ENCODE results near the gene SLC25A1.

Gene SLC25A1

GRCh38 chr22:19175026-19175601 is 3.4 kb downstream of the SLC25A1 start:
- Histone ChIP-seq H3K4me1 (ENCODE audit: control insufficient read depth in 1 of 2, insufficient read depth in 2 of 2, low read length in 2 of 2) (peaks cover 47 to 74% of the 10 kb centered on the region in 2 donors), H3K27ac (ENCODE audit: low read depth, low read length) (no peak overlapping the region), H3K4me3 (ENCODE audit: low read depth in 1 of 2, low read length in 2 of 2) (no peak overlapping the region), H3K9ac (ENCODE audit: low read depth in 1 of 2, low read length in 2 of 2) (no peak overlapping the region), H3K9me3 (ENCODE audit: control insufficient read depth in 1 of 2, low read length in 2 of 2) (no peaks in the 10 kb centered on the region), H3K27me3 (ENCODE audit: control insufficient read depth in 1 of 2, insufficient read depth in 2 of 2, low read length in 2 of 2) (peaks cover 5 to 6% of the 10 kb centered on the region in 2 donors), H3K36me3 (ENCODE audit: control insufficient read depth in 1 of 2, insufficient read depth in 2 of 2, low read length in 2 of 2) (peaks cover 0 to 14% of the 10 kb centered on the region in 2 donors)

- Histone ChIP-seq H3K27ac (ENCODE audit: low read depth, low read length) (no peak overlapping the region), H3K4me1 (ENCODE audit: control insufficient read depth in 1 of 2, insufficient read depth in 2 of 2, low read length in 2 of 2) (peaks cover 48 to 77% of the 10 kb centered on the region in 2 donors), H3K9me3 (ENCODE audit: control insufficient read depth in 1 of 2, low read length in 2 of 2) (no peaks in the 10 kb centered on the region), H3K9ac (ENCODE audit: low read depth in 1 of 2, low read length in 2 of 2) (no peak overlapping the region), H3K27me3 (ENCODE audit: control insufficient read depth in 1 of 2, insufficient read depth in 2 of 2, low read length in 2 of 2) (peaks cover 13 to 14% of the 10 kb centered on the region in 2 donors), H3K36me3 (ENCODE audit: control insufficient read depth in 1 of 2, insufficient read depth in 2 of 2, low read length in 2 of 2) (peaks cover 0 to 14% of the 10 kb centered on the region in 2 donors), H3K4me3 (ENCODE audit: low read depth in 1 of 2, low read length in 2 of 2) (no peak overlapping the region)
Measured at GRCh38 chr22:19174106-19175025, 4.2 kb downstream of the SLC25A1 start.

GRCh38 chr22:19173047-19174035 is 5.2 kb downstream of the SLC25A1 start:
- Histone ChIP-seq H3K27ac (ENCODE audit: low read depth, low read length) (no peak overlapping the region), H3K9ac (ENCODE audit: low read depth in 1 of 2, low read length in 2 of 2) (peak overlapping the region in 1 of 2 donors; percentile 91), H3K4me3 (ENCODE audit: low read depth in 1 of 2, low read length in 2 of 2) (peak overlapping the region; percentile 84 to 93), H3K36me3 (ENCODE audit: control insufficient read depth in 1 of 2, insufficient read depth in 2 of 2, low read length in 2 of 2) (peaks cover 0 to 14% of the 10 kb centered on the region in 2 donors), H3K9me3 (ENCODE audit: control insufficient read depth in 1 of 2, low read length in 2 of 2) (no peaks in the 10 kb centered on the region), H3K4me1 (ENCODE audit: control insufficient read depth in 1 of 2, insufficient read depth in 2 of 2, low read length in 2 of 2) (peaks cover 48 to 76% of the 10 kb centered on the region in 2 donors), H3K27me3 (ENCODE audit: control insufficient read depth in 1 of 2, insufficient read depth in 2 of 2, low read length in 2 of 2) (peaks cover 23 to 24% of the 10 kb centered on the region in 2 donors)

- no peaks in the 10 kb centered on the region for H3K9me3 ChIP-seq (ENCODE audit: control insufficient read depth in 1 of 2, low read length in 2 of 2)
- peak overlapping the region; percentile 83 to 91 for H3K9ac ChIP-seq (ENCODE audit: low read depth in 1 of 2, low read length in 2 of 2)
- peaks cover 31 to 32% of the 10 kb centered on the region in 2 donors for H3K27me3 ChIP-seq (ENCODE audit: control insufficient read depth in 1 of 2, insufficient read depth in 2 of 2, low read length in 2 of 2)
- no peak overlapping the region for H3K27ac ChIP-seq (ENCODE audit: low read depth, low read length)
- peaks cover 48 to 73% of the 10 kb centered on the region in 2 donors for H3K4me1 ChIP-seq (ENCODE audit: control insufficient read depth in 1 of 2, insufficient read depth in 2 of 2, low read length in 2 of 2)
- peaks cover 0 to 14% of the 10 kb centered on the region in 2 donors for H3K36me3 ChIP-seq (ENCODE audit: control insufficient read depth in 1 of 2, insufficient read depth in 2 of 2, low read length in 2 of 2)
- H3K4me3 ChIP-seq (ENCODE audit: low read depth in 1 of 2, low read length in 2 of 2): peak overlapping the region; percentile 84 to 93
Measured at GRCh38 chr22:19172213-19173046, 6.1 kb downstream of the SLC25A1 start.

GRCh38 chr22:19169947-19170318 is 8.6 kb downstream of the SLC25A1 start:
- H3K4me1 ChIP-seq (ENCODE audit: control insufficient read depth in 1 of 2, insufficient read depth in 2 of 2, low read length in 2 of 2): peaks cover 42 to 56% of the 10 kb centered on the region in 2 donors
- no peaks in the 10 kb centered on the region for H3K36me3 ChIP-seq (ENCODE audit: control insufficient read depth in 1 of 2, insufficient read depth in 2 of 2, low read length in 2 of 2)
- H3K27me3 ChIP-seq (ENCODE audit: control insufficient read depth in 1 of 2, insufficient read depth in 2 of 2, low read length in 2 of 2): peaks cover 40 to 41% of the 10 kb centered on the region in 2 donors
- H3K4me3 ChIP-seq (ENCODE audit: low read depth in 1 of 2, low read length in 2 of 2): no peak overlapping the region
- no peak overlapping the region for H3K9ac ChIP-seq (ENCODE audit: low read depth in 1 of 2, low read length in 2 of 2)
- H3K27ac ChIP-seq (ENCODE audit: low read depth, low read length): no peak overlapping the region
- no peaks in the 10 kb centered on the region for H3K9me3 ChIP-seq (ENCODE audit: control insufficient read depth in 1 of 2, low read length in 2 of 2)

- Histone ChIP-seq H3K36me3 (ENCODE audit: control insufficient read depth in 1 of 2, insufficient read depth in 2 of 2, low read length in 2 of 2) (no peaks in the 10 kb centered on the region), H3K9ac (ENCODE audit: low read depth in 1 of 2, low read length in 2 of 2) (no peak overlapping the region), H3K9me3 (ENCODE audit: control insufficient read depth in 1 of 2, low read length in 2 of 2) (no peaks in the 10 kb centered on the region), H3K4me3 (ENCODE audit: low read depth in 1 of 2, low read length in 2 of 2) (peak overlapping the region in 1 of 2 donors; percentile 40), H3K27me3 (ENCODE audit: control insufficient read depth in 1 of 2, insufficient read depth in 2 of 2, low read length in 2 of 2) (peaks cover 40 to 41% of the 10 kb centered on the region in 2 donors), H3K4me1 (ENCODE audit: control insufficient read depth in 1 of 2, insufficient read depth in 2 of 2, low read length in 2 of 2) (peaks cover 39 to 49% of the 10 kb centered on the region in 2 donors), H3K27ac (ENCODE audit: low read depth, low read length) (no peak overlapping the region)
Measured at GRCh38 chr22:19169002-19169946, 9.3 kb downstream of the SLC25A1 start.

GRCh38 chr22:19168088-19168890 is 10.2 kb downstream of the SLC25A1 start:
- H3K4me3 ChIP-seq (ENCODE audit: low read depth in 1 of 2, low read length in 2 of 2): no peak overlapping the region
- H3K27me3 ChIP-seq (ENCODE audit: control insufficient read depth in 1 of 2, insufficient read depth in 2 of 2, low read length in 2 of 2): peaks cover 40 to 41% of the 10 kb centered on the region in 2 donors
- no peaks in the 10 kb centered on the region for H3K9me3 ChIP-seq (ENCODE audit: control insufficient read depth in 1 of 2, low read length in 2 of 2)
- H3K27ac ChIP-seq (ENCODE audit: low read depth, low read length): no peak overlapping the region
- no peaks in the 10 kb centered on the region for H3K36me3 ChIP-seq (ENCODE audit: control insufficient read depth in 1 of 2, insufficient read depth in 2 of 2, low read length in 2 of 2)
- H3K9ac ChIP-seq (ENCODE audit: low read depth in 1 of 2, low read length in 2 of 2): no peak overlapping the region
- peaks cover 29 to 39% of the 10 kb centered on the region in 2 donors for H3K4me1 ChIP-seq (ENCODE audit: control insufficient read depth in 1 of 2, insufficient read depth in 2 of 2, low read length in 2 of 2)

Measured in duodenal mucosa (tissue), 2 donors.